Neural cell (in vitro differentiated cells): ENCODE results near the gene CAMK2D. TPM values are rescaled to one million over a fixed set of nuclear protein-coding genes. Genes with fewer than 3 reads are reported as not detected.

Experiments
- H2AFZ ChIP-seq: fragments of 200-600, 300-800 bp; sonication (generic), shearing (Covaris generic); 2 replicates; pipeline ENCODE4 v1.6.0; 2014; ENCODE audit warnings: low read depth, mild to moderate bottlenecking, antibody characterized with exemption, low read length, moderate library complexity
- H3F3A ChIP-seq: fragments of 200-600 bp; shearing (Covaris generic); 2 replicates; pipeline ENCODE4 v1.6.1; 2016; ENCODE audit warnings: mild to moderate bottlenecking, moderate library complexity, mixed read lengths, antibody characterized with exemption, low read length; ENCODE audit not compliant: insufficient read depth, poor library complexity, severe bottlenecking
- H3K27ac ChIP-seq: fragments of 200-600, 300-800 bp; sonication (generic), shearing (Covaris generic); 2 replicates; pipeline ENCODE4 v1.5.1; 2014; ENCODE audit warnings: mild to moderate bottlenecking, low read length, moderate library complexity
- H3K27me3 ChIP-seq: fragments of 300-800, 200-600 bp; sonication (generic), shearing (Covaris generic); 2 replicates; pipeline ENCODE4 v1.6.0; 2014; ENCODE audit warnings: mild to moderate bottlenecking, low read depth, low read length, moderate library complexity; ENCODE audit not compliant: insufficient read depth
- H3K36me3 ChIP-seq: fragments of 300-800, 200-600 bp; sonication (generic), shearing (Covaris generic); 2 replicates; pipeline ENCODE4 v1.5.1; 2014; ENCODE audit warnings: mild to moderate bottlenecking, antibody characterized with exemption, low read length, moderate library complexity; ENCODE audit not compliant: insufficient read depth
- H3K4me2 ChIP-seq: fragments of 300-800, 200-600 bp; sonication (generic), shearing (Covaris generic); 2 replicates; pipeline ENCODE4 v1.6.0; 2014; ENCODE audit warnings: mild to moderate bottlenecking, low read length
- H3K4me3 ChIP-seq: fragments of 300-800, 200-600 bp; sonication (generic), shearing (Covaris generic); 2 replicates; pipeline ENCODE4 v1.5.1; 2014; ENCODE audit warnings: mild to moderate bottlenecking, low read length, moderate library complexity
- H3K79me2 ChIP-seq: fragments of 200-600 bp; shearing (Covaris generic); replicated peaks from 2 replicates; pipeline ENCODE4 v1.6.0; 2014; ENCODE audit warnings: mild to moderate bottlenecking, low read length, moderate library complexity; ENCODE audit not compliant: insufficient read depth
- H3K9ac ChIP-seq: fragments of 300-800, 200-600 bp; sonication (generic), shearing (Covaris generic); 2 replicates; pipeline ENCODE4 v1.6.1; 2016; ENCODE audit warnings: mild to moderate bottlenecking, low read length, mixed read lengths
- H3K9me2 ChIP-seq: fragments of 200-600 bp; shearing (Covaris generic); 2 replicates; pipeline ENCODE4 v1.6.1; 2016; ENCODE audit warnings: mild to moderate bottlenecking, low read length, mixed read lengths; ENCODE audit not compliant: insufficient read depth
- H3K9me3 ChIP-seq: fragments of 200-600, 300-800 bp; sonication (generic), shearing (Covaris generic); 2 replicates; pipeline ENCODE4 v1.6.1; 2016; ENCODE audit warnings: mild to moderate bottlenecking, mixed run types, low read length, moderate library complexity, mixed read lengths
- H4K20me1 ChIP-seq: fragments of 200-600 bp; shearing (Covaris generic); 2 replicates; pipeline ENCODE4 v1.6.1; 2016; ENCODE audit warnings: mild to moderate bottlenecking, mixed run types; ENCODE audit not compliant: insufficient read depth
- EP300 ChIP-seq: fragments of 450-650 bp; conservative IDR thresholded peaks from 2 replicates; pipeline ENCODE4 v1.6.1; 2014; ENCODE audit warnings: antibody characterized with exemption, mild to moderate bottlenecking, moderate library complexity; ENCODE audit not compliant: poor library complexity, severe bottlenecking
- EZH2 ChIP-seq: fragments of 200-600, 300-800 bp; shearing (Covaris generic), sonication (generic); IDR thresholded peaks from 2 replicates; pipeline ENCODE4 v1.6.1; 2014; ENCODE audit warnings: antibody characterized with exemption, low read length, borderline replicate concordance, mild to moderate bottlenecking; ENCODE audit not compliant: insufficient read depth, poor library complexity, severe bottlenecking
- MXI1 ChIP-seq: fragments of 450-650 bp; conservative IDR thresholded peaks from 2 replicates; pipeline ENCODE4 v1.6.1; 2014; ENCODE audit warnings: antibody characterized with exemption, mild to moderate bottlenecking; ENCODE audit not compliant: poor library complexity, severe bottlenecking
- POLR2AphosphoS5 ChIP-seq: IDR thresholded peaks from 2 replicates; pipeline ENCODE4 v1.6.1; 2012
- RAD21 ChIP-seq: fragments of 450-650 bp; conservative IDR thresholded peaks from 2 replicates; pipeline ENCODE4 v1.6.1; 2014; ENCODE audit warnings: antibody characterized with exemption, mild to moderate bottlenecking, moderate library complexity
- SMC3 ChIP-seq: fragments of 450-650 bp; conservative IDR thresholded peaks from 2 replicates; pipeline ENCODE4 v1.6.1; 2014; ENCODE audit warnings: antibody characterized with exemption, mild to moderate bottlenecking, moderate library complexity; ENCODE audit not compliant: poor library complexity
- TAF1 ChIP-seq: IDR thresholded peaks from 2 replicates; pipeline ENCODE4 v1.6.1; 2012; ENCODE audit warnings: low read depth
- polyA plus RNA-seq: library from polyadenylated mRNA; depleted of rRNA; stranded (reverse); fragments of >200 nt; gene quantifications from 2 replicates; pipeline ENCODE4 v1.2.3, GENCODE V29; 2014
- TF ChIP-seq, protein P1 (sequence below): IDR thresholded peaks from 2 replicates; pipeline ENCODE4 v1.6.1; 2012; ENCODE audit warnings: borderline replicate concordance
- TF ChIP-seq, protein P2 (sequence below): fragments of 450-650 bp; IDR thresholded peaks from 2 replicates; pipeline ENCODE4 v1.5.1; 2014; ENCODE audit warnings: antibody characterized with exemption, mild to moderate bottlenecking, moderate library complexity; ENCODE audit not compliant: poor library complexity, severe bottlenecking

CAMK2D gene
- polyA plus RNA-seq, 1 donor from 2014 or later: 27.1 TPM

DNA sequence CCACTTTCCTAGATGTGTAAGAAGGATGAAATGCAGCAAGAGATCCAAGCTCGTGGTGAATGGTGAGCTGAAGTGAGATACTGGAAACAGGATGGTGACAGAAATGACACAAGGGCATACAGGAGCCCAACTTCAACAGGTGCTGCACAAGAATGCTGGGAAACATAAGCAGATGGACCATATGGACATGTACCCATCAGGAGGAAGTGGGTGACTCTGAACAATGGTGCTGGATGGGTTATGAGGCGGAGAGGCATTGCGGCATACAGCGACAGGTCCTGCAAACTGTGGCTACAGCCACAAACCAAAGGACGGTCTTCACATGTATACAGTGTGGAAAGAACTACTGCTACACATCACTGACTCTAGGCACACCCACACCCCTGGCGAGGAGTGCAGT lies 265.7 kb downstream of the CAMK2D start:
- TF ChIP-seq POLR2AphosphoS5: no peak
- TF ChIP-seq, protein P1, sequence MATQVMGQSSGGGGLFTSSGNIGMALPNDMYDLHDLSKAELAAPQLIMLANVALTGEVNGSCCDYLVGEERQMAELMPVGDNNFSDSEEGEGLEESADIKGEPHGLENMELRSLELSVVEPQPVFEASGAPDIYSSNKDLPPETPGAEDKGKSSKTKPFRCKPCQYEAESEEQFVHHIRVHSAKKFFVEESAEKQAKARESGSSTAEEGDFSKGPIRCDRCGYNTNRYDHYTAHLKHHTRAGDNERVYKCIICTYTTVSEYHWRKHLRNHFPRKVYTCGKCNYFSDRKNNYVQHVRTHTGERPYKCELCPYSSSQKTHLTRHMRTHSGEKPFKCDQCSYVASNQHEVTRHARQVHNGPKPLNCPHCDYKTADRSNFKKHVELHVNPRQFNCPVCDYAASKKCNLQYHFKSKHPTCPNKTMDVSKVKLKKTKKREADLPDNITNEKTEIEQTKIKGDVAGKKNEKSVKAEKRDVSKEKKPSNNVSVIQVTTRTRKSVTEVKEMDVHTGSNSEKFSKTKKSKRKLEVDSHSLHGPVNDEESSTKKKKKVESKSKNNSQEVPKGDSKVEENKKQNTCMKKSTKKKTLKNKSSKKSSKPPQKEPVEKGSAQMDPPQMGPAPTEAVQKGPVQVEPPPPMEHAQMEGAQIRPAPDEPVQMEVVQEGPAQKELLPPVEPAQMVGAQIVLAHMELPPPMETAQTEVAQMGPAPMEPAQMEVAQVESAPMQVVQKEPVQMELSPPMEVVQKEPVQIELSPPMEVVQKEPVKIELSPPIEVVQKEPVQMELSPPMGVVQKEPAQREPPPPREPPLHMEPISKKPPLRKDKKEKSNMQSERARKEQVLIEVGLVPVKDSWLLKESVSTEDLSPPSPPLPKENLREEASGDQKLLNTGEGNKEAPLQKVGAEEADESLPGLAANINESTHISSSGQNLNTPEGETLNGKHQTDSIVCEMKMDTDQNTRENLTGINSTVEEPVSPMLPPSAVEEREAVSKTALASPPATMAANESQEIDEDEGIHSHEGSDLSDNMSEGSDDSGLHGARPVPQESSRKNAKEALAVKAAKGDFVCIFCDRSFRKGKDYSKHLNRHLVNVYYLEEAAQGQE: no peak
- no peak for TF ChIP-seq RAD21
- no peak for TF ChIP-seq EP300
- no peak for TF ChIP-seq TAF1
- no peak for TF ChIP-seq EZH2
- no peak for TF ChIP-seq MXI1
- no peak for TF ChIP-seq SMC3
- TF ChIP-seq, protein P2, sequence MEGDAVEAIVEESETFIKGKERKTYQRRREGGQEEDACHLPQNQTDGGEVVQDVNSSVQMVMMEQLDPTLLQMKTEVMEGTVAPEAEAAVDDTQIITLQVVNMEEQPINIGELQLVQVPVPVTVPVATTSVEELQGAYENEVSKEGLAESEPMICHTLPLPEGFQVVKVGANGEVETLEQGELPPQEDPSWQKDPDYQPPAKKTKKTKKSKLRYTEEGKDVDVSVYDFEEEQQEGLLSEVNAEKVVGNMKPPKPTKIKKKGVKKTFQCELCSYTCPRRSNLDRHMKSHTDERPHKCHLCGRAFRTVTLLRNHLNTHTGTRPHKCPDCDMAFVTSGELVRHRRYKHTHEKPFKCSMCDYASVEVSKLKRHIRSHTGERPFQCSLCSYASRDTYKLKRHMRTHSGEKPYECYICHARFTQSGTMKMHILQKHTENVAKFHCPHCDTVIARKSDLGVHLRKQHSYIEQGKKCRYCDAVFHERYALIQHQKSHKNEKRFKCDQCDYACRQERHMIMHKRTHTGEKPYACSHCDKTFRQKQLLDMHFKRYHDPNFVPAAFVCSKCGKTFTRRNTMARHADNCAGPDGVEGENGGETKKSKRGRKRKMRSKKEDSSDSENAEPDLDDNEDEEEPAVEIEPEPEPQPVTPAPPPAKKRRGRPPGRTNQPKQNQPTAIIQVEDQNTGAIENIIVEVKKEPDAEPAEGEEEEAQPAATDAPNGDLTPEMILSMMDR: no peak
- Histone ChIP-seq H3K9me3 (no peaks in the 10 kb centered on the region), H3K4me3 (no peak overlapping the region), H3K27me3 (no peaks in the 10 kb centered on the region), H3F3A (no peaks in the 10 kb centered on the region), H3K36me3 (peaks cover 7% of the 10 kb centered on the region), H4K20me1 (no peaks in the 10 kb centered on the region), H3K79me2 (no peaks in the 10 kb centered on the region), H3K9me2 (no peaks in the 10 kb centered on the region), H3K9ac (no peak overlapping the region), H3K4me2 (no peak overlapping the region), H3K27ac (no peak overlapping the region), H2AFZ (no peak overlapping the region)

DNA sequence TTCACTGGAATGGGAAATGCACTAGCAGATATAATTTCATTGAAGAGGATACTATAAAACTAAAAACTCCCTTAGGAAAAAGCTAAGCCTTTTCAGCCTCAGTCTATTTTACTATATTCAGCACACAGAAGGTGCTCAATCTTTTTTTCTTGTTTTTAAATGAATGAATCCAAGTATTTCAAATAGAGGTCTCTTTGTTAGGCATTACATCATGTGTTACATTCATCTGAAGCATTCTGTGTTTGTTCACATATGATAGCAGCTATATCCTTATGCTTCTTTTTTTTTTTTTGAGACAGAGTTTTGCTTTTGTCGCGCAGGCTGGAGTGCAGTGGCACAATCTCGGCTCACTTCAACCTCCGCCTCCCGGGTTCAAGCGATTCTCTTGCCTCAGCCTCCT lies 278.4 kb downstream of the CAMK2D start:
- H3K9ac ChIP-seq: no peak overlapping the region
- TF ChIP-seq, protein P1: no peak
- TF ChIP-seq MXI1 (no peak), EP300 (no peak), SMC3 (no peak), POLR2AphosphoS5 (no peak), TAF1 (no peak), RAD21 (no peak), EZH2 (no peak)
- TF ChIP-seq, protein P2: no peak
- H3K4me3 ChIP-seq: no peak overlapping the region
- H3K9me2 ChIP-seq: no peaks in the 10 kb centered on the region
- H3K36me3 ChIP-seq: no peaks in the 10 kb centered on the region
- no peaks in the 10 kb centered on the region for H3K79me2 ChIP-seq
- no peak overlapping the region for H3K4me2 ChIP-seq
- H3K9me3 ChIP-seq: no peaks in the 10 kb centered on the region
- H3K27ac ChIP-seq: no peak overlapping the region
- H4K20me1 ChIP-seq: no peaks in the 10 kb centered on the region
- H3K27me3 ChIP-seq: no peaks in the 10 kb centered on the region
- no peak overlapping the region for H2AFZ ChIP-seq
- no peaks in the 10 kb centered on the region for H3F3A ChIP-seq
